HEK293 (cell line): ENCODE data around the gene ZNF22.

Source experiments
- CTCF ChIA-PET: fragments of 350-600 bp; formaldehyde crosslinking; extraction: SDS; loops from one replicate; lab custom pipeline; 2021; ENCODE audit warnings: antibody characterized with exemption; lab: Yijun Ruan, JAX
- POLR2A ChIA-PET: fragments of 300-600 bp; formaldehyde crosslinking; extraction: SDS; loops from one replicate; lab custom pipeline; 2020; ENCODE audit warnings: antibody characterized with exemption, inconsistent platforms; lab: Yijun Ruan, JAX
- H3K27ac ChIP-seq: fragments of 200-500 bp; sonication (Bioruptor generic); 2 replicates; pipeline ENCODE4 v1.5.1; 2014; ENCODE audit warnings: low read depth, low read length, control low read depth, inconsistent platforms; ENCODE audit errors: extremely low read depth
- H3K36me3 ChIP-seq, 2 experiments: fragments of 200-500 bp in 1 of 2; sonication (Bioruptor generic) in 1 of 2; 1 replicate in 1 of 2; 2 replicates in 1 of 2; pipeline ENCODE4 v1.5.1; 2014 to 2017; ENCODE audit warnings: inconsistent platforms in 2 of 2, low read length in 2 of 2; ENCODE audit not compliant: control insufficient read depth in 2 of 2, insufficient read depth in 1 of 2
- H3K4me1 ChIP-seq: fragments of 200-500 bp; sonication (Bioruptor generic); 2 replicates; pipeline ENCODE4 v1.5.1; 2014; ENCODE audit warnings: mild to moderate bottlenecking, low read length, inconsistent platforms; ENCODE audit not compliant: control insufficient read depth, insufficient read depth
- H3K4me3 ChIP-seq: 2 replicates; pipeline ENCODE4 v1.5.1; 2011; ENCODE audit warnings: low read depth, mild to moderate bottlenecking, control low read depth, low read length, moderate library complexity
- H3K9me3 ChIP-seq: fragments of 200-500 bp; sonication (Bioruptor generic); 2 replicates; pipeline ENCODE4 v1.5.1; 2014; ENCODE audit warnings: low read depth, low read length, inconsistent platforms; ENCODE audit not compliant: control insufficient read depth, insufficient read depth
- ELK4 ChIP-seq: IDR thresholded peaks from 2 replicates; pipeline ENCODE4 v1.6.1; 2011; ENCODE audit warnings: mild to moderate bottlenecking, low read depth, low read length, borderline replicate concordance
- GLI4 ChIP-seq: fragments of 450-650 bp; formaldehyde crosslinking; IDR thresholded peaks from 2 replicates; pipeline ENCODE4 v1.5.1; 2016; ENCODE audit warnings: missing biosample characterization, missing genetic modification characterization
- HIC1 ChIP-seq: fragments of 450-650 bp; formaldehyde crosslinking; IDR thresholded peaks from 2 replicates; pipeline ENCODE4 v1.5.1; 2016; ENCODE audit warnings: missing biosample characterization, missing genetic modification characterization
- IKZF3 ChIP-seq: fragments of 450-650 bp; IDR thresholded peaks from 2 replicates; pipeline ENCODE4 v1.5.0; 2018; ENCODE audit warnings: missing biosample characterization, mild to moderate bottlenecking, missing genetic modification characterization, moderate library complexity
- KLF16 ChIP-seq: fragments of 450-650 bp; formaldehyde crosslinking; IDR thresholded peaks from 2 replicates; pipeline ENCODE4 v1.5.1; 2017; ENCODE audit warnings: missing biosample characterization, missing genetic modification characterization
- PATZ1 ChIP-seq: fragments of 450-650 bp; formaldehyde crosslinking; IDR thresholded peaks from 2 replicates; pipeline ENCODE4 v1.5.1; 2016; ENCODE audit warnings: missing biosample characterization, missing genetic modification characterization
- PRDM6 ChIP-seq: fragments of 450-650 bp; formaldehyde crosslinking; IDR thresholded peaks from 2 replicates; pipeline ENCODE4 v1.5.1; 2017; ENCODE audit warnings: missing biosample characterization, missing genetic modification characterization
- SP7 ChIP-seq: fragments of 450-650 bp; formaldehyde crosslinking; IDR thresholded peaks from 2 replicates; pipeline ENCODE4 v1.5.1; 2016; ENCODE audit warnings: missing biosample characterization, missing genetic modification characterization
- ZBTB21 ChIP-seq: fragments of 450-650 bp; formaldehyde crosslinking; IDR thresholded peaks from 2 replicates; pipeline ENCODE4 v1.5.1; 2017; ENCODE audit warnings: missing biosample characterization, missing genetic modification characterization
- ZBTB26 ChIP-seq: fragments of 450-650 bp; formaldehyde crosslinking; optimal IDR thresholded peaks from 2 replicates; pipeline ENCODE3; 2016; ENCODE audit warnings: missing biosample characterization, mild to moderate bottlenecking, missing genetic modification characterization
- ZNF133 ChIP-seq: fragments of 450-650 bp; formaldehyde crosslinking; IDR thresholded peaks from 2 replicates; pipeline ENCODE4 v1.5.1; 2016; ENCODE audit warnings: missing biosample characterization, missing genetic modification characterization
- ZNF341 ChIP-seq: fragments of 450-650 bp; formaldehyde crosslinking; IDR thresholded peaks from 2 replicates; pipeline ENCODE4; 2016; ENCODE audit warnings: low read depth, missing biosample characterization, missing genetic modification characterization
- ZNF473 ChIP-seq: fragments of 450-650 bp; formaldehyde crosslinking; IDR thresholded peaks from 2 replicates; pipeline ENCODE4 v1.5.1; 2017; ENCODE audit warnings: missing biosample characterization, missing genetic modification characterization
- ZNF514 ChIP-seq: fragments of 450-650 bp; formaldehyde crosslinking; IDR thresholded peaks from 2 replicates; pipeline ENCODE4 v1.5.1; 2016; ENCODE audit warnings: missing biosample characterization, missing genetic modification characterization
- ZNF521 ChIP-seq: fragments of 450-650 bp; formaldehyde crosslinking; IDR thresholded peaks from 2 replicates; pipeline ENCODE4 v1.5.1; 2017; ENCODE audit warnings: missing biosample characterization, mild to moderate bottlenecking, missing genetic modification characterization
- ZNF529 ChIP-seq: fragments of 450-650 bp; formaldehyde crosslinking; IDR thresholded peaks from 2 replicates; pipeline ENCODE4 v1.5.1; 2017; ENCODE audit warnings: missing genetic modification characterization, missing biosample characterization; ENCODE audit not compliant: insufficient replicate concordance
- ZNF544 ChIP-seq: fragments of 450-650 bp; formaldehyde crosslinking; IDR thresholded peaks from 2 replicates; pipeline ENCODE4 v1.5.0; 2017; ENCODE audit warnings: missing biosample characterization, missing genetic modification characterization
- ZNF571 ChIP-seq: fragments of 450-650 bp; formaldehyde crosslinking; IDR thresholded peaks from 2 replicates; pipeline ENCODE4 v1.5.0; 2017; ENCODE audit warnings: missing biosample characterization, missing genetic modification characterization
- ZNF629 ChIP-seq: fragments of 450-650 bp; formaldehyde crosslinking; IDR thresholded peaks from 2 replicates; pipeline ENCODE4 v1.5.1; 2017; ENCODE audit warnings: missing biosample characterization, missing genetic modification characterization
- ZNF768 ChIP-seq: fragments of 450-650 bp; formaldehyde crosslinking; IDR thresholded peaks from 2 replicates; pipeline ENCODE4 v1.5.1; 2018; ENCODE audit warnings: missing biosample characterization, mild to moderate bottlenecking, missing genetic modification characterization
- ZNF785 ChIP-seq: fragments of 450-650 bp; formaldehyde crosslinking; IDR thresholded peaks from 2 replicates; pipeline ENCODE4 v1.5.1; 2016; ENCODE audit warnings: missing biosample characterization, missing genetic modification characterization
- ZNF830 ChIP-seq: fragments of 450-650 bp; IDR thresholded peaks from 2 replicates; pipeline ENCODE4 v1.5.0; 2018; ENCODE audit warnings: missing biosample characterization, missing genetic modification characterization, low read depth, mild to moderate bottlenecking, moderate library complexity

ZNF22 gene

GRCh38 chr10:44998146-44998631, 2.5 kb upstream of the ZNF22 start:
- CTCF ChIA-PET = interaction anchor here (1.3 kb wide), 1 partner anchor 10 kb away, joined by 5 read pairs; no protein-coding TSS in a partner anchor
- no peak for TF ChIP-seq ZNF341 (tag by site-specific recombination)
- no peak for TF ChIP-seq ZNF473 (tag by site-specific recombination)
- no peak for TF ChIP-seq ZNF768 (tag by site-specific recombination)
- TF ChIP-seq IKZF3 (tag by site-specific recombination) = no peak
- no peak for TF ChIP-seq PATZ1 (tag by site-specific recombination)
- TF ChIP-seq ZNF514 = no peak
- no peak for TF ChIP-seq ZNF629 (tag by site-specific recombination)
- TF ChIP-seq PRDM6 (tag by site-specific recombination) = no peak
- TF ChIP-seq KLF16 (tag by site-specific recombination) = no peak
- TF ChIP-seq ZBTB26 (tag by site-specific recombination) = no peak
- no peak for TF ChIP-seq ZNF133 (tag by site-specific recombination)
- no peak for TF ChIP-seq ZNF571 (tag by site-specific recombination)
- no peak for TF ChIP-seq GLI4 (tag by site-specific recombination)
- TF ChIP-seq ZNF529 = no peak
- TF ChIP-seq ZNF544 (tag by site-specific recombination) = no peak
- TF ChIP-seq HIC1 = no peak
- POLR2A ChIA-PET = no interaction called here
- no peaks in the 10 kb centered on the region for H3K4me1 ChIP-seq
- no peak overlapping the region for H3K27ac ChIP-seq
- no peaks in the 10 kb centered on the region for H3K9me3 ChIP-seq
- no peak overlapping the region for H3K4me3 ChIP-seq
- H3K36me3 ChIP-seq = peaks cover 0 to 2% of the 10 kb centered on the region in 2 experiments; a peak in 1 of 3 replicates

- ChIA-PET POLR2A (no interaction called here), CTCF (interaction anchor here (0.6 to 0.7 kb wide), 2 partner anchors 11 to 1345 kb away, joined by 3 read pairs; no protein-coding TSS in a partner anchor)
- Histone ChIP-seq H3K9me3 (no peaks in the 10 kb centered on the region), H3K36me3 (no peaks in the 10 kb centered on the region), H3K4me3 (no peak overlapping the region), H3K27ac (no peak overlapping the region; the same call in 1 of the 2 replicates), H3K4me1 (no peaks in the 10 kb centered on the region)
- TF ChIP-seq ELK4 = no peak
- no peak for TF ChIP-seq ZBTB21 (tag by site-specific recombination)
- no peak for TF ChIP-seq KLF16 (tag by site-specific recombination)
- no peak for TF ChIP-seq ZNF830 (tag by site-specific recombination)
- TF ChIP-seq SP7 = no peak
- TF ChIP-seq ZNF785 (tag by site-specific recombination) = no peak
- no peak for TF ChIP-seq ZNF521 (tag by site-specific recombination)
Measured at GRCh38 chr10:45000138-45000751, 478 bp upstream of the ZNF22 start.
